ENCODE data around the gene ENTHD1.

The ENTHD1 gene

DNA sequence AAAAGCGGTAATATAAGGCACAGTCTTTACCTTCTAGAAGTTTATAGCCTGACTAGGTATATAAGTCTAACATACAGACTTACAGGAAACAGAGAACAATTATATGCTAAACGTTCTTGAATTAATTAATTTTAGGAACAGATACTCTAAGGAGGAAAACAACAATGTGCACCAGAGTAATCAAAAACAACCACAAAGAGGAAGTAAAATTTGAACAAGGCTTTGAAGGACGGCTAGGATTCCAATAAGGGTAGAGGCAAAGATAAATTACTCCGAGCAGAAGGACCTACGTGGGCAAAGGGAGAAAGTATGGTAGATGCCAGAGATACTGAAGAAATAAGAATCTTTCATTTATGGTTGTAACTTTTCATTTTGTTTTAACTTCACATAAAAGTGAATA lies 54.4 kb downstream of the ENTHD1 start:
- DNase-seq = no peak

DNA sequence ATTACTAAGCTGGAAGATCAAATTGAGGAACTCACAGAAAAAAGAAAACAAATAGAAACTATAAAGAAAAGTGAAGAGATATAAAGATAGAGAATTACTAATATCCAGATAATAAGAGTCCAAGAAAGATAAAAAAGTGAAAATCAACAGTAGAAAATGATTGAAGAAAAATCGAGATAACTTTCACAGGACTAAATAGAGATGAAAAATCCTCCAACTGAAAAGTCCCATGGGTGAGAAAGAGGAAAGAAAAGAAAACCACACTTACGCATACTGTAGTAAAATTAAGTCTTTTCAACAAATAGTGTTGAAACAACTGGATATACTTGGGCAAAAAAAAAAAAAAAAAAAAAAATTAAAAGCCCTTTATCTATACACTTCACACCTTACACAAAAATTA lies 60.0 kb downstream of the ENTHD1 start:
- no peak for DNase-seq

DNA sequence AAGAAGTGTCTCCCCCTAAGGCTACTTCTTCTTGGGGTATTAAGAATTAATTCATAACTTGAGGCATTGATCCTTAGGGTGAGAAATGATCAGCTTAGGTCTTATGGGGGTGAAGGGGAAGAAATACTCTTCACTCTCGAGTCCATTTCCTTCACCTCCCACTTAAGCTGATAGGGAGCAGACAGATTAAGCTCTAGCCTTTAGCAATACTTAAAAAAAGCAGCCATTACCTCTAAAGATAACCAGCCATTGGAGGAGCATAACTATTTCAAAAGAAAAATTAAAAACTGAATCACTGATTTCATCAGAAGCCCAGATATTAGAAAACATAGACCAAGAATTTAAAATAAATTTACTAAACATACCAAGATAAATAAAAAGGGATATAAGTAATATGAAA lies 60.5 kb downstream of the ENTHD1 start:
- no peak for DNase-seq

DNA sequence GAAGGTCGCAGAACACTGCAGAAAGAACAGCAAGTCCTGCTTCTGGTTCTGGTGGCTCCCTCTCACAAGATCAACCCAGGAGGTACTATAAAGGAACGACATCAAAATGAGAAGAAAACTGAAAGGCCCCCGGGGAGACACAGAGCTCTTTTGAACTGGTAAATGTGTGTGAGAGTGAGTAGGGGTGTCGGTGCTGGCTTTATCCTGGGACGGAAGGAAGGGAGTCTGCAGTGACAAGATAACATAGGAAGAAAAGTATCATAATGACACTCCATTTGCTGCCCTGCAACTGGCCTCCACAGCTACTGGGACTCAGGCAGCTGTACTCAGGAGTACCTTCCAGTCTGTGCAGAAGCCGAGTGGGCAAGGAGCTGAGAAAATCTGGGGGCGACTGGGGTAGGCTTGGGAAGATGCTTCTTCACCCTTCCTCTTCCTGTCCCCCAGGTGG lies 60.9 kb downstream of the ENTHD1 start:
- DNase-seq = no peak

DNA sequence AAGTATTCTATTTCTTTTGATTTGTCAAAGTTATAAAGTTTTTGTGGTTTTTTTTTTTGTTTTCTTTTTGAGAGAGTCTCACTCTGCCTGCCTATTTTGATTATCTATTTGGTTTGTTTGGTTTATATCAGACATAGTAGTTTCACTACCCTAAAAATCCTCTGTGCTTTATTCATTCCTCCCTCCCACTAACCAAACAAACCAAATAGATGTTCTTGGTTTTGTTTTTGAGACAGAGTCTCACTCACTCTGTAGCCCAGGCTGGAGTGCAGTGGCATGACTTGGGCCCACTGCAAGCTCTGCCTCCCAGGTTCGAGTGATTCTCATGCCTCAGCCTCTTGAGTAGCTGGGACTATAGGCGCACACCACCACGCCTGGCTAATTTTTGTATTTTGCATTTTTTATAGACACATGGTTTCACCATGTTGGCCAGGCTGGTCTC lies 67.9 kb downstream of the ENTHD1 start:
- no peak for DNase-seq

DNA sequence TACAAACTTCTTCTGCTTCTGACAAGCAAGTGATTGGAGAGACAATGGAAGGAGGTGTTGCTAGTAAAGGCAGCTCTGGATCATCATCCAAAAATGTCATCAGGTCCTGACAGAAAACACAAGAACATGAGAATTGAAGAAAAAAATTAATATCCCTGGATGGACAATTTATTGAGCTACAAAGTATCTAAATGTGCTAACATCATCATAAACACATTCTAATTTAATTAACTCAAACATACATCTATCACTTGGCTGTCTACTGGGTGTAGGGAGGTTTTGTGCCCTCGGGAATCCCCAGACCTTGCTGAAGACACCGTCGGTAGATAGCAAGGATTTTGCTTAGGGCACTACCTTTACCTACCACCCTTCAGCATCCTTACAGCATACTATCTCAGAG lies 72.6 kb downstream of the ENTHD1 start:
- no peak for DNase-seq

DNA sequence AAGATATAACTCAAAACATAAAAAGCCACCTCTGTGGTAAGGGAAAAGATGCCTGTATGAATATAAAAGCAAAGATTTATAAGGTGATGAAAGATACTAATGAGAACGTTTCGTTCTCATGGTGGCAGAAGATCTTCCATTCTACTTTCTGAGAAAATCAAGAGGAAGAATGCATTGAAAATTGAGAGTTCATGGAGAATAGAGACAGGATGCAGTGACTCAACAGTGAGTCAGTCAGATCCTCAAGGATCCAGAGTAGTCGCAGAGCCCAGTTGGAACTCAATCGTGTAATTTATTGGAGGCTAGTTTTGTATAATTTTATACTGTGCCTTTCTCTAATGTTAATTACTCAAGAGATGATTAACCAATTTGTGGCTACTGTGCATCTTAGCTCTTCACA lies 73.3 kb downstream of the ENTHD1 start:
- no peak for DNase-seq

DNA sequence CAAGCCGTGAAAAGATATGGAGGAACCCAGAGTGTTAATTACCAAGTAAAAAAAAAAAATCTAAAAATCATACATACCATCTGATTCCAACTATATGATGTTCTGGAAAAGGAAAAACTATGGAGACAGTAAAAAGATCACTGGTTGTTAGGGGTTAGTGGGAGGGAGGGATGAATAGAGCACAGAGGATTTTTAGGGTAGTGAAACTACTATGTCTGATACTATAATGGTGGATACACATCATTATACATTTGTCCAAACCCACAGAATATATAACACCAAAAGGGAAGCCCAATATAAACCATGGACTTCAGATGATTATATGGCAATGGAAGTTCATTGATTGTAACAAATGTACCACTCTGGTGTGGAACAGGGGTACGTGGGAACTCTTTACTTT lies 74.1 kb downstream of the ENTHD1 start:
- no peak for DNase-seq

DNA sequence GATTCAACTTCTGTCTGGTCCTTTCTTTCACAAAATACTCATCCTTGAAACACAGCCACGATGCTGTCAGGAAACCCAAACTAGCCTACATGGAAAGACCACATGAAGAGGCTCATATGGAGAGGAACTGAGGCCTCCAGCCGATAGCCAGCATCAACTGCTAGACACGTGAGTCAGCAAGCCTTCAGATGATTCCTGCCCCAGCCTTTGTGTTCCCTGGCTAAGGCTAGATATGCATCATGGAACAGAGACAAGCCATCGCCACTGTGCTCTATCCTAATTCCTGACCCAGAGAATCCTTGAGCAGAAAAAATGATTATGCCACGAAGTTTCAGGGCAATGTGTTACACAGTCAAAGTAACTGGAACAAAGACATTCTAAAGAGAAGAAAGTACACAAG lies 75.5 kb downstream of the ENTHD1 start:
- DNase-seq = no peak

DNA sequence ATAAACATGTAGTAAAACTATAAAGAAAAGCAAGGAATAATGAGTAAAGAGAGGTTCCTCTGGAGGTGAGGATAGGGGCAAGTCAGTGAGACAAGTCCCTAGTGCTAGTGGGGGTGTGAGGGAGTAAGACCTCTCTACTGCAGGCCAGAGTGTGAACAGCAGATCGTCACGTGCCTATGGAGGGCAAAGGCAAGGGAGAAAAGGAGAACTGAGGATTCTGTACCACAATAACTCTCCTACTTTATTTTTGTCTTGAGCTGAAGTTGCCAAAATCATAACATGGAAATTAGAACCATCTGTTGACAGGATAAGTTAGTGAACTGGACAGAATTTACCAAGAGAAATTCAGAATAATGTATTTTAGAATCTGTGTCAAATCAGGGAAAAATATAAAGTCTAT lies 77.6 kb downstream of the ENTHD1 start:
- DNase-seq = no peak

DNA sequence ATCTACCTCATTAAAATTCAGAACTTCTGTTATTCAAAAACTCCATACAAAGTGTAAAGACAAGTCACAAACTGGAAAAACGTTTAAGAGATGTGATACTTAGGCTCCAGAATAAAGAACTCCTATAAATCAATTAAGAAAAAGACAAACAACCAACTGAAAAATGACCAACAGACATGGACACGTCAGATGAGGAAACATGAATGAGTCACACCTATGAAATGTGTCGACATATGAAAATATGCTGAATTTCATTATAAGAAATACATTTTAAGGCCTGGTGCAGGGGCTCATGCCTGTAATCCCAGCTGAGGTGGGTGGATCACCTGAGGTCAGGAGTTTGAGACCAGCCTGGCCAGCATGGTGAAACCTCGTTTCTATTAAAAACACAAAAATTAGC lies 78.7 kb downstream of the ENTHD1 start:
- no peak for DNase-seq

DNA sequence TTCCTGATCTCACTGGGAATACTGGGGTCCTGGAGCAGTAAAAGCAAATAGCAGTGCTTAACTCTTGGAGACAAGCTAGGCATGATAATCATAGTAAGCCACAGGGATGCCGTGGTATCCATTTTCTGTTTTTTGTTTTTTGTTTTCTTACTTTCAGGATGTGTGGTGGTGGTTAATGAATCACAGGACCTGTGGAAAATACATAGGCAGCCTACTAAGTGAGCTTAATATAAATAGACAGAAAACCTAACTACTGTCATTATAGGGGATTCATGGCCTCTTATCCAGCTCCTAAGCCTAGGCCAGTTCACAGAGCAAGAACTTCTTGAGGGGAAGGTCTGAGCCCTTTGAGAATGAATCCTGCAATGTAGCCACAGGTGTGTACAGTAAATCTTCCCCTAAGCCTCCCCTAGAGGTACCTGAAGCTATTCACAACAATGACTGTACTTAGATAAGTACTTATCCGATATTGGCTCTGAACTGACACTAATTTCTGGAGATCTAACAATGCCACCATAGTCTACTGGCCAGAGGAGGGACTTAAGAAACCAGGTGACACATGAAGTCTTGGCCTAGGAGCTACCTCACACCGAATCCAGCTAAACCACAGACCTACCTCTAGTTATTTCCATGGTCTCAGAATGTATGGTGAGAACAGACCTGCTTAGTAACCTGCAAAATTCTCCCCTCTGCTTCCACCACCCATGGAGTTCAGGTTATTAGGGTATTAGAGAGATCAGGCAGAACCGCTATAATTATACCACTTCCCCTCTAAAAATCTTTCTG lies 83.6 kb downstream of the ENTHD1 start:
- no peak for DNase-seq

DNA sequence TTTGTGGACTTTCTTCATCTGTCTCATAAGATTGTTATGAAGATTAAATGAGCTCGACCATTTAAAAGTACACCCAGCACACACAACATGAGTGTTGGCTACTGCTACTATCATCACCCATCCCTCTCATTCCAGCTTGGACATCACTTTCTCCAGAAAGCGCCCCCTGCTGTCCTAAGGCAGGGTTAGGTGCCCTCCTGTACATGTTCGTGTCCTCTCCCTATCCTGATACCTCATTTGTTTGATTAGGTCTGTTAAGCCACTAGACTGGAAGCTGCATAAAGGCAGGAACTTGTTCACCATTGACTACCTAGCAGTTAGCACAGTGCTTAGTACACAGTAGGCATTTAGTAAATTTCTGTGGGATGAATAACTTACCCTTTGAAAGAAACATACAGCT lies 85.5 kb downstream of the ENTHD1 start:
- DNase-seq = peak in 1 of 14 donors; percentile 3

DNA sequence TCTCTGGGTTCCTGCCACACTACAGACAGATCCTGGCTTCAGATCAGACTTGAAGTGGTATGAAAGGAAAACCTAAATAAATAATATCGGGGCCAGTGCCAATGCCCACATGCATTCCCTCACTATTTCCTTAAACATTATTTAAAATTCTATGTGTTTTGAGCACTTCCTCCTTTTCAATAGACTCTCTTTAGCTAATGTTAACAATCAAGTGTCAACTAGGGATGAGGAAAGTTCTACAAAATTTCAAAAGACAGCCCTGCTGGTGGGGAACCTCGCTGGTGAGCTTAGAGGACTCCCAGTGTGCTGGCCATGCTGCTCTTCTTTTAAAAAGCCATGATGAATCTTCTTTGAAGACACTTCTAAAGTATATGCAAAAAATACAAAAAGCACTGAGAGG lies 87.5 kb downstream of the ENTHD1 start:
- DNase-seq = no peak

DNA sequence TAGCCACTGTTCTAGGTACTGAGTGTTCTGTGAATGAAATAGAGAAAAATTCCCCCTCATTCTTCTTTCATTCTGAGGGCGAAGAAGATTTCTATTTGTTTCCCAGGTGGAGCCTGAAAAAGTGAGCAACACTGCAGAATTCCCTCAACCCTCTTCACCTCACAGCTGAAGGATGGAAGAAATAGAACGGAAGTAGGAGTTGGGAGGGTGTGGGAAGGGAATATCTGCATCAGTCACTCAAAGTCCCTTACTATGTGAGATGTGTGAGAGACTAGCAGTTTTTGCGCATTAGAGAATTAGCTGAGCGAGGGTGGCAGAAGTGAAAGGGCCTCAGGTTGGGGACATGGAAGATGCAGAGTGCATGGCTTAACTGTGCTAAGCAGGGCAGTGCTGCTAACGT lies 88.4 kb downstream of the ENTHD1 start:
- DNase-seq = no peak

DNA sequence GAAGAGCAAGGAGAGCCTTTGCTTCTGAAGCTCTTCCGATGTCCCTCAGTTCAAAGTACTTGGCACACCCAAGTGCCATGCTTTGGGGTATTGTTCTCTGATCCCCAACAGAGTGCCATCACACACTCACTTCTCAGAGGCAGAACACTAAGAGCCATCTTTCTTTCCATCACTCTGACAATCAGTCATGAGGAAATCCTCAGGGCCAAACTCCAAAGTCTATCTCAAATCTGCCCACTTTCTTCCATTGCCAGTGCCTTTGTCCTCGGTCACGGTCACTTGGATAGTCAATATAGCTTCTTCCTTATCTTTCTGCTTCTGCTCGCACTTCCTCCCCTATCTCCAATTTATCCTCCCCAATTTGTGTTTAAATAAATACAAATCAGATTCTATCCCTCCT lies 90.9 kb downstream of the ENTHD1 start:
- no peak for DNase-seq

DNA sequence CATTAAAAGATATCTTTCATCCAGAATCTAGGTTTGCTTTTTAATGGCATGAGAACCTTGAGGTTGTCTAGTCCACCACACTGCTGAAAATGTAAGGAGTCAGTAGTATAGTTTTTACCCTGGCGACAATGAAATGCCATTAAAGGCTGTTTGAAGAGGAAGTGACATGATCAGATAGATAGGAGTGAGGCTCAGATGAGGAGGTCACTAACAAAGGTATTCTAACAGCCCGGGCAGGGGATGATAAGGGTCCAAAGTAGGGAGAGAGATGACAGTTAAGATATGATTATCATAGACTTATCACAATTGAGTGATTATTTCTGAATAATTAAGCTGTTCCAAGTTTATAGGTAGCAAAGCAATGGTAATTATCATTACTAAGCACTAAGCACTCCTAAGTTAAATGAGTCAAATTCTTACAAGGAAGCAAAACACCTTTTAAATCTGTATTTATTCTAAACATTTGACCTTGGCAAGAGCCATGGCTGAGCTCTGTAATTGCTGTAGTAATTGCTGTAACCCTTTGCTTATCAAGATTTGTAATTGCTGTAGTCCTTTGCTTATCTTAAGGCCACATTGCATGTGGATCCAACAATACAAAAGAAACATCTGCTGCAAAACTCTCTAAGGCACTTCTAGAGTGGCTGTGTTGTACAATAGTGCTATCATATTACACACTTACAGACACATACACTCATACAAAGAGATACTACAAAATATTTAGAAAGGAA lies 92.6 kb downstream of the ENTHD1 start:
- DNase-seq = no peak

DNA sequence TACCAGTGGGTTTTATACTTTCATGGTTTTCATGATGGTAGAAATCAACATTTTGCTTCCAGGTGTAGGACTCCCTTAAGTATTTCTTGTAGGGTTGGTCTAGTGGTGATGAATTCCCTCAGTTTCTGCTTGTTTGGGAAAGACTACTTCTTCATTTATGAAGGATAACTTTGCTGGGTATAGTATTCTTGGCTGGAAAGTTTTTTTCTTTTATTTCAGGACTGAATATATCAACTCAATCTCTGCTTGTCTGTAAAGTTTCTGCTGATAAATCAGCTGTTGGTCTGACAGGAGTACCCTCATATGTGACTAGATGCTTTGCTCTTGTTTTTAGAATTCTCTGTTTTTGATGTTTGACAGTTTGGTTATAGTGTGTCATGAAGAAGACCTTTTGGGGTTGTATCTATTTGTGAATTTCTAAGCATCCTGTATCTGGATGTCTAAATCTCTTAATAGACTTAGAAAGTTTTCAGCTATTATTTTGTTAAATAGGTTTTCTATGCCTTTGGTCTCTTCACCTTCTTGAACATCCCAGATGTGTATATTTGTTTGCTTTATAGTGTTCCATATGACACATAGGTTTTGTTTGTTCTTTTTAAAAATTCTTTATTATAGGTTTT lies 95.9 kb downstream of the ENTHD1 start:
- DNase-seq = no peak

DNA sequence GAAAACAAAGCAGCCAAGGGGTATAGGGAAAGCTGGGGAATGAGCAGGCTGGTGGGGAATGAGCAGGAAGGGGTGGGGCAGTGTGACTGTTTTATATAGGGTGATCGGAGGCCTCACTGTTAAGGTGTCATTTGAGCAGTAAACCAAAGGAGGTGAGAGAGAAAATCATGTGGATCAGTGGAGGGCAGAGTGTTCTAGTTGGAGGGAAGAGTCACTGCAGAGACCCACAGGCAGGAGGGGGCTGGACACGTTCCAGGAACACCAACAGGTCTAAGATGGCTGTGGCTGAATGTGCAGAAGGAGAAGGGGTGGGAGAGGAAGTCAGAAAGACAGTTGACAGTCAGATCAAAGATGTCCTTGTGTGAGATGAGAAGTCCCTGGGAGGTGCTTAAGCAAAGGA lies 103.8 kb downstream of the ENTHD1 start:
- DNase-seq = no peak

DNA sequence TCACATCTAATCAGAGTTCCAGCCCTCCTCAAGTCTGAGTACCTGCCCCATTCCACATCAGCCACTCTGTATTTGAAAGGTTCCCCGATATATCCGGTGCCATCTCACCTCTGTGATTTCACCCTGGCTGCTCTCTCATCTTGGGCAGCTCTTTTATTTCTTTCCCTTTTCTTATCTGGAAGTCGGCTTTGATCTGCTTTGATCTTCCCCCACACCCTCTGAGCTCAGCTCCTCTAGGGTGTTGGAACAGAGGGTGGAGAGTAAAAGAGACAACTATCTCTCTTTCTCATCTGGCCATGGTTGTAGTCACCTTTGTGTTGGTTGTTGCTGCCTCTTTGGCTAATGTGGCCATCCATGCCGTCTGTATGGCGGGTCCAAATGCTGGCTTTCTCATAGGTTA lies 108.3 kb downstream of the ENTHD1 start:
- no peak for DNase-seq

DNA sequence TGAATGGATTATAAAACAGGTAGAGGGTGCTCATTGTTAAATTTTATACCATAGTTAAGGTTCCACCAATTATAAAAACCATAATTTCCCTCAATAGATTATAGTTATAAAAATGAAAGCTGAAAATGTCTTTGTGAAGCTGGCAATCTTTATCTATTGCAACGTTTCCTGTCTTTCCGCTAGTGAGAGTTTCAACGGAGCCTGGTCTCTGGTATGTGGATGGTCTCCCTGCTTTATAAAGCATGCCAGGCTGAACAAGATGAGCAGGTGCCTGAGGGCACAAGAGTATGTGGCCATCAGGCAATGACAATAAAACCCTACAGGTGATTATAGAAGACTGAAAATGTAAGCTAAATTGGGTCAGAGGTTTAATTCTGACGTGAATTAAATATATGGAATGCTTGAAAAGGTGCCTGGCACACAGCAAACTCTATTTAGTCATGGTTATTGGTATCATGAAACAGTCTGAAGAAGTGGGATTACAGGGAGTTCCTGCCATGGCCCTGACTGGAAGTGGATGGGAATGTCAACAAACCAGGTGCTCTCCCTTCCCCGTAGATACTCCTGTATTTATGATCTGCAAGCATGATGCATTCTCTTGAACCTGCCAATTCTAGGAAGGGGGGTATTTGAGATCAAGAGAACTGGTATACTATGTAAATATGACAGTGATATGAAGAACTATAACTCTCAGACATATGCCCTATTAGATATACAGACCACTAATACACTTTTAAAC lies 115.7 kb downstream of the ENTHD1 start:
- DNase-seq = no peak

DNA sequence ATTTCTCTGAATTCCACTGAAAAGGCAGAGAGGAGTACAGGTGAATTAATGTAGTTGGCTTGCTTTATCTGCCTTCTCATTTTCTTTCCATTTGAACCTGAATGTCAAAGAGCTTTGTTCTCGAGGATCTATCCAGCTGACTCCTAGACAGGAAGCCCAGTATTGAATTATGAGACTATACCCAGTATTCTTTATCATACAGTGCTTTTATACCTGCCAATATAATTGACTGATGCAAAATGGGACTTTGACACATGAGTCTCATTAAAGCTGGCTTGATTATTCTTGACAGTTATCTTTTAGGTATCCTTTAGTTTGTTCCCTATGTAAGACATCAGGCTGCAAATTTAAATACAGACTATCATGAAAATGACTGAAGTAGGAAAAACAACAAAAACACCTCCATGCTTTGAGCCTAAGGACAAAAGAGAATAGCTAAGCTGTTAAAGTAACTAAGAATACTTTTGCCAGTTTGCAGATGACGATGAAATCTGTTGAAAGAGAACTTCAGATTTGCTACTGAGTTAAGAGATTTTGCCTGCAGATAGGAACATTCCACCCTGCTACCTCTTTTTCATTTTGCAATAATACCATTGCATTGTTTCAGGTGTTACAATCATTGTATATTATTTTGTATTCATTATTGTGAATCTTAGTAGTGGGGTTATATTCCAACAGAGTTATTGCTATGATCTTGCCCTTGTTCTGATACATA lies 117.1 kb downstream of the ENTHD1 start:
- DNase-seq = no peak

All from C1 segment of cervical spinal cord (tissue), 14 donors.